HL-60/S4 treated with phorbol 12-myristate 13-acetate at 8.2 ng/mL for 4 days and 3 days (cell line): Measurements from ENCODE around the gene DNAJC15.
"Not testable (repeated sequence)": the region's sequence is repeated elsewhere in the genome, so short reads cannot be mapped to it uniquely, and the experiment has no call there.

ENCODE experiments used
- in situ Hi-C: fragments of 300-500 bp; cut with MboI; formaldehyde crosslinking; loops from 2 replicates; pipeline ENCODE4 v1.15.0; 2022; ENCODE audit warnings: low sequenced_read_pairs

Gene DNAJC15

DNA sequence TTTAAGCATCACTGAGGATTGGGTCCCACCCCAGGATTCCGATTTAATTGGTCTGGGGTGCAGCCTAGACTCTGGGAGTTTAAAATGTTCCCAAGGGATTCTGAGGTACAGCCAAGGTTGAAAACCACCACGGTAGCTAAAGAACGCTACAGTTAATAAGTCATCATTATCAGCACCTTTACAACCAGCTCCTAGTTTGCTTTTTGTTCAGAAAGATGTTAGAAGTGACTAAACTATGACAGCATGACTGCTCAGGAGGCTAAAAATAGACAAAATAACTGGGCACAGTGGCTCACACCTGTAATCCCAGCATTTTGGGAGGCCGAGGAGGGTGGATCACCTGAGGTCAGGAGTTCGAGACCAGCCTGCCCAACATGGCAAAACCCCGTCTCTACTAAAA lies 19.7 kb upstream of the DNAJC15 start:
- in situ Hi-C loops, result no loop called here

DNA sequence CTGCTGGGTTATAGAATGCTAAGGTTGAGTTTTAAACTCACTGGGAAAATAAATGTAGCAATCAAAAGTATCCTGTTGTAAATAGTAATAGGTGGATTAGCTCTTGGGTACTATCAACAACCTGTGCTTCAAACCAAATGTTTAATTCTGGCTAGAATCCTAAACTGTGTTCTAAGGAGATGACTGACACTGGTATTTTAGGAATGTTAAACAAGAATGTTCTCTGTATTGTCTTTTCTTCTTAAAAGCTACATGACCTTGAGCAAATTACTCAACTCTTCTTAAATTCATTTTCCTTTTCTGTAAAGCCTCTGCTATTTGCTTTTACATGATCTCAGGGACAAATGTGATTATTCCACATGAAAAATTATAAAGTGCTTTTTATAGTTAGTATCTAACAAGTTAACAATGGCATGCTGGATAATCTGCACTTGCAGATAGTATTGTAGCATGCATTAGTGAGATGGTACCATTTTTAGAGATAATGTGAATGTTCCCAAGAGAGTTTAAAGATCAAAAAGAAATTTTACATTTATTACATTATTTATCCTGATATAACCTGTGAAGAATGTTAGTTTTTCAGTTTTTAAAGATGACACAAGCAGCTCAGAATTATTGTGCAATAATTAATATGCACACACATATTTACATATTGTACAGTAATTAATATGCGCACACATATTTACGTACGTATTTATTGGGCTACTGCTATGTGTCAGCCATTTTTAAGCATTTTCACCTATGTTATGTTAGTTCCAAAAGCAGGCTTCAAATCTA lies 17.7 kb upstream of the DNAJC15 start:
- in situ Hi-C loops, result no loop called here

DNA sequence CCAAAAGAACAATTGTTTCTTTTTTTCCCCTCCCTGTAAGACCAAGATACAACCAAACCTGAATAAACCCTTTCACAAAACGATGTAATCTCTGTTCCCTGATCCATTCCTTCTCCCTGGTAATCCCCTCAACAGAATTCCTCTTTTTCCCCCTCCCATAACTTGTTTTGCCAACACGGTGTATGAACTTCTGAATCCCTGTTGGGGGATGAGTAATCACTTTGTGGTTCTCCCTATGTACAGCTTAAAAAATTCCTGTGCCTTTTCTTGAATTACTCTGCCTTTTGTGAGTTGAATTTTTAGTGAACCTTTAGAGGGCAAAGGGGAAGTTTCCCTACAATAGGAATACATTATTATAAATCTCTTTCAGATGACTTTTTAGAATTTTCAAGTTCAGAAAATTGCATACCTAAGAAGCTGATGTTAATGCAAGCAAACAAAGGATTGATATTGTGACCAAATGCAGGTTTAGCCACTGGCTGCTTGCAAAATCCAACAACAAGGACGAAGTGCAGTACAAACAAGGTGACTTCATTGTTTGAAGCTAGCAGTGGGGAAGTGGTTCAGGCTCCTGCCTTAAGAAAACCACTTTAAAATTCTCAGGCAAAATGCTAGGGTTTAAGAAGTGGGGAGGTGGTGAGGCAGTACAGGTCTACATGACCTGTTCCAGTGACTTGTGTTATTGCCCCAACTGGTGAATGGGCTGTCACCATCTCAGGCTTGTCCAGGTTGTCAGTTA lies 16.3 kb upstream of the DNAJC15 start:
- in situ Hi-C loops, result no loop called here

DNA sequence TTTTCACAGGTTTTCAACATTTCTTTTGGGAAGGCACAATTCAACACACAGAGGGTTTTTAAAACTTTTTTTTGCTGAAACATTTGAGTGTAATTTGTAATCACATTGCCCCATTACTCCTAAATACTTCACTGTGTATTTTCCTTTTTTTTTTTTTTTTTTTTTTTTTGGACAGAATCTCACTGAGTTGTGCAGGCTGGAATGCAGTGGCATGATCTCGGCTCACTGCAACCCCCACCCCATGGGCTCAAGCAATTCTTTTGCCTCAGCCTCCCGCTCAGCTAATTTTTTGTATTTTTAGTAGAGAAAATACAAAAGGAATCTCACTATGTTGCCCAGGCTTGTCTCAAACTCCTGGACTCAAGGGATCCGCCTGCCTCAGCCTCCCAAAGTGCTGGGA lies 14.8 kb upstream of the DNAJC15 start:
- in situ Hi-C loops, result no loop called here

DNA sequence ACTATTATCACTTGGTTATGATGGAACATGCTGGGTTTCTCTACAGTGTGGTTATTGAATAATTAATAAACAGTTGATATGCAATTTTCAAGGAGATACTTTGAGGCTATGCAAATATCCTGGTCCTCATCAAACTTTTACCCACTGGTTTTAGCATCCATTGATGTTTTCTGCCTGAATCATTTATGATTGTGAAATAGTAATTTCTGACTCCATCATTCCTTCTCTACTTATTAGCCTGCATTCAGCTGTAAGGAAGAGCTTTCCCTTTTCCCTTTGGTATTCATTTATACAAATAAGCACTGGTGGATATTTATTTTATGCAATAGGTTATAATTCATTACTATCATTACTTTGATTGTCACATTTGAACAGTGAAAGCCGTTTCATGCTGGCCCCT lies 13.9 kb upstream of the DNAJC15 start:
- in situ Hi-C loops, result no loop called here

DNA sequence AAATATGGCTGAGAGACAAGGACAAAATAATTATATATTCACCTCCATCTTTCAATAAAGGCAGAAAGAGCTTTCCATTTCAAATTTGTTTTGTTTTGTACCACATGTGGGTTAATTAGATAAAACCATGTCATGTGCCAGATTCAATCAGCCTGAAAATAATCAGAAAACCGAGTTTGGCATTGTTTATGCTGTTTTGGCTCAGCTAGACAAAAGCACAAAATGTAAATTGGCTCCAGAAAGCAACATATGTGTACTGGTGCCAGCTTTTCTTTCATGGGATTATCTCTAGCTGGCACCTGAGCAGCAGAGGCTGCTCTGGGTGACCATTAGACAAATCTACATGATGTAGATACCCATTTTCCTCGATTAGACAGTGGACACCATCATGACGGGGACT lies 9.2 kb upstream of the DNAJC15 start:
- in situ Hi-C loops, result no loop called here

DNA sequence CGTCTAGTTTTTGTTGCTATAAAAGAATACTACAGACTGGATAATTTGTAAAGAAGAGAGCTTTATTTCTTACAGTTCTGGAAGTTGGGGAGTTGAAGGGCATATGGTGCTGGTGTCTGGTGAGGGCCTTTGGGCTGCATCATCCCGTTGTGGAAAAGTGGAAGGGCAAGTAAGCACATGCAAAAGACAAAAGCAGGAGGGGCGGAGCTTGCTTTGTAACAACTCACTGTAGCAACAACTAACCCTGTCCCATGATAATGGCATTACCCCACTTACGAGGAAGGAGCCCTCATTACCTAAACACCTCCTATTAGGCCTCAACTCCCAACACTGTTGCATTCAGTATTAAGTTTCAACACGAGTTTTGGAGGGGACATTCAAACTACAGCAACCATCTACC lies 7.2 kb upstream of the DNAJC15 start:
- in situ Hi-C loops, result no loop called here

DNA sequence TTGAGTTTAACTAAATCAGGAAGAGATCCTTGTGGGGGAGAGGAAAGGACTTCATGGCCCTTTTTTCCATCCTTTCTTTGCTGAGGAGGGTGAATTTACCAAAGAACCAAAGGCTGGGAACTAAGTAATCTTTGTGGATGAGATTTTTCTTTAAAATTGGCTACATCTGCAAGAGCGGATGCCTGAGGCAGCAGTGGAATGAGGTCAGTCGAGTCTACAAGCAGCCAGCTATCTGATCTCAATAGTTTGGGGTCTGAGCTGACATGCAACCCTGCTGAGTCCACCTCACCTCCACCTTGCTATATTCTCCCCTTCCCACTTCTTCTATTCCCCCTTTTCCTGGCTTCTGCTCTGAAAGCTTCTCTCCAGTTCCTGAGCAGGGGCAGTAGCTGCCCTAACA lies 3.6 kb upstream of the DNAJC15 start:
- in situ Hi-C loops, result no loop called here

DNA sequence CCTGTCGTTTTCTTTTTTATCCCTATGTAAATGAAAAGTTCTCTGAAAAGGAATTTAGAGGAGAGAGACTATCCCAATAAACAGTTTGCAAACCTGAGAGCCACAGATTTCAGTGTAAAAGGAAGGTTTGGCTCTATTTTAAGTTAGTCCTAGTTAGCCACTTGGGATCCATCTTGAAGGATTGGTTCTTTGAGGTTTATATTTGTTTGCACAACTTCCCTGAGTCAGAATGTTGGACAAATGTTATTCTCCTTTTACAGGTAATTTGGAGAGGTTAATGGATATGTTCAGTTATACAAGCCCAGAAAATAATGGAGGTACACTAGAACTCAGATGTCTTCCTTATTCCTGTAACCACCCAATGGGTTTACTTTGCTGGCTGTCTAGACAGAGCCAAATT lies 2.6 kb upstream of the DNAJC15 start:
- in situ Hi-C loops, result no loop called here

DNA sequence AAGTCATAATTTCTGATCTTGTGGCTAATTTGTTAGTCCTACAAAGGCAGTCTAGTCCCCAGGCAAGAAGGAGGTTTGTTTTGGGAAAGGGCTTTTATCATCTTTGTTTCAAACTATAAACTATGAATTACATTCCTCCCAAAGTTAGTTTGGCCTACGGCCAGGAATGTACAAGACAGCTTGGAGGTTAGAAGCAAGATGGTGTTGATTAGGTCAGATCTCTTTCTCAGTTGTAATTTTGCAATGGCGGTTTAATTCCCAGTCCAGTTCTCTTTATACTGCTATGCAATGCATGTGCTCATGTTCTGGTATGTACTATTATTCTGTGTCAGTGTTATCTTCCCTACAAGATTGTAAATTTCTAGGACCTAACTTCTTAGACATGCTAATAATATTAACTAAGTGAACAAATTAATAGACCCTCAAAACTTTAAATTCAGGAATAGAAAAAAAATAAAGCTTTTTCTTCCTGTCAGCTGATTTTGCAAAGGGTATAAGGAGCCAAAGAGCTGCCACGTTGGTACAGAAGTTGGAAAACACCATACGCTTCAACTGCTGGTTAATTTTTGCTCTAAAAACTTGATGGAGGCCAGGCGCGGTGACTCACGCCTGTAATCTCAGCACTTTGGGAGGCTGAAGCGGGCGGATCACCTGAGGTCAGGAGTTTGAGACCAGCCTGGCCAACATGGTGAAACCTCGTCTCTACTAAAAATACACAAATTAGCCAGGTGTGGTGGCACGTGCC lies 1.3 kb upstream of the DNAJC15 start:
- in situ Hi-C loops, result no loop called here

DNA sequence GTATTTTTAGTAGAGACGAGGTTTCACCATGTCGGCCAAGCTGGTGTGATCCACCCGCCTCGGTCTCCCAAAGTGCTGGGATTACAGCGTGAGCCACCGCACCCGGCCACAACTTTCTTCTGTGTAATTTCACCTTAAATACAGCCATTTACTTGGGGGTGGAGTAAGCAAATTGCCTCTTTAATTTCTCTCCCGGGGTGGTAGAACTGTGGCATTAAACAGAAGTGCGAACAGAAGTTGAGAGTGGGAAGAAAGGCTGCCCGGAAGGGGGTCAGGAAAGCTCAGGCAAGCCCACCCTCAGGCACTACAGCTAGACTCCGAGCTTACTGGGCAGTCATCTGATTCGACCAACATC lies 475 bp upstream of the DNAJC15 start:
- in situ Hi-C loops, result no loop called here

DNA sequence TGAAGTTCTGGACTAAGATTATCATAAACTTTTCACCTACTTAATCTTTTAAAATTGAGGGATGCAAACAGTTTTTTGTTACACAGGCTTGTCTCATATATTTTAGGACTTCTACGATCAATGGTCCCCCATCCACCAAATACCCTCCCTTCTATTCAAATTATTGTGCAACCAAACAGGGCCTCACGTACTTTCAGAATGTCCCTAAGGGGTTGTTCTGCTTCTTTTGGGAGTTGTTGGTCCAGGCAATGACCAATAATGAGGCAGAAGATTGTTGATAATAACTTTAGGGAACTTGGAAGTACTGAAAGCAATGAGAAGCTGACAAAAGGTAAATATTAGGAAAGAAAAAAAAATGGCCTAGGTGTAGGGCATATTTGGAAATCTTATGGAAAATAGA lies 2.9 kb downstream of the DNAJC15 start:
- in situ Hi-C loops, result no loop called here

DNA sequence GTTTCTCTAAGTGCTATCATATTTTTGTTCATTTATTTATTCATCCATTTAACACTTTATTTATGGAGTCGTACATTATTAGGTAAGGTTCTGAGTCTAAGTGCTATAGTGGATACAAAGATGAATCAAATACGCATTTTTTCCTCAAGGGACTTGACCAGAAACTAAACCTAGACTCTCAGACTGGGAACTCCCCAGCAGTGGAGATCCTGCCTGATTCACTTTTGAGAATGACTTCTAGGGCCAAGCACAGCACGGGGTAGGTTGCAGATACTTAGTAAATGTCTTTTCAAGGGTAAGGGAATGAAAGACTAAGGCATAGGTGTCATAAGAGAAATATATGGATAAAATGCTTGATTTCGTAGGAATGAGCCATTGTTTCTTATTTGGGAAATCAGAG lies 7.2 kb downstream of the DNAJC15 start:
- in situ Hi-C loops, result no loop called here

DNA sequence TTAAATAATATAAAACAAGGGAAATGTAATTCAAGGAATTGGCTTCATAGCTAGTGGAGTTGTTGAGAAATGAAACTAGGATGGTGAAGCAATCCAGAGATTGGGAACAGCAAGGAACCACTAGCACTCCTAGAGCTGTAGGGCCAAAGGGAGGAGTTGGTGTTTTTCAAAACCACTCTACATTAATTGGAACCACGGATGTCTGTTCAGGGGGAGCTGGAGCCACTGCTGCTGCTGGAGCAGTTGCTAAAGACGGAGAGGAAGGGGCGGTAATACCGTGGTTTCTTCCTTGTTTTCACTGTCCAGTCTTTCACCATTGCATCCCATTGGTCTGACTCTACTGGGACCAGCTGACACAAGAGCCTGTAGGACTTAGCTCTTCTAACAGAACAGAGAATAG lies 8.5 kb downstream of the DNAJC15 start:
- in situ Hi-C loops, result no loop called here

DNA sequence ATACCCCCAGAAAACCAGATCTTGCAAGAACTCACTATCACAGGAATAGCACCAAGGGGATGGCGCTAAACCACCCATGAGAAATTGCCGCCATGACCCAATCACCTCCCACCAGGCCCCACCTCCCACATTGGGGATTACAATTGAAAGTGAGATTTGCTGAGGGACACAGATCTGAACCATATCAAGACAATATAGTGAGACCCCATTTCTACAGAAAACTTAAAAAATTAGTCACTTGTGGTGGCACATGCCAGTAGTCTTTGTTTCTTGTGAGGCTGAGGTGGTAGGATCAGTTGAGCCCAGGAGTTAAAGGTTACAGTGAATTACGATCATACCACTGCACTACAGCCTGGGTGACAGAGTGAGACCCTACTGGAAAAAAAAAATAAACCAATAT lies 9.7 kb downstream of the DNAJC15 start:
- in situ Hi-C loops, result no loop called here

DNA sequence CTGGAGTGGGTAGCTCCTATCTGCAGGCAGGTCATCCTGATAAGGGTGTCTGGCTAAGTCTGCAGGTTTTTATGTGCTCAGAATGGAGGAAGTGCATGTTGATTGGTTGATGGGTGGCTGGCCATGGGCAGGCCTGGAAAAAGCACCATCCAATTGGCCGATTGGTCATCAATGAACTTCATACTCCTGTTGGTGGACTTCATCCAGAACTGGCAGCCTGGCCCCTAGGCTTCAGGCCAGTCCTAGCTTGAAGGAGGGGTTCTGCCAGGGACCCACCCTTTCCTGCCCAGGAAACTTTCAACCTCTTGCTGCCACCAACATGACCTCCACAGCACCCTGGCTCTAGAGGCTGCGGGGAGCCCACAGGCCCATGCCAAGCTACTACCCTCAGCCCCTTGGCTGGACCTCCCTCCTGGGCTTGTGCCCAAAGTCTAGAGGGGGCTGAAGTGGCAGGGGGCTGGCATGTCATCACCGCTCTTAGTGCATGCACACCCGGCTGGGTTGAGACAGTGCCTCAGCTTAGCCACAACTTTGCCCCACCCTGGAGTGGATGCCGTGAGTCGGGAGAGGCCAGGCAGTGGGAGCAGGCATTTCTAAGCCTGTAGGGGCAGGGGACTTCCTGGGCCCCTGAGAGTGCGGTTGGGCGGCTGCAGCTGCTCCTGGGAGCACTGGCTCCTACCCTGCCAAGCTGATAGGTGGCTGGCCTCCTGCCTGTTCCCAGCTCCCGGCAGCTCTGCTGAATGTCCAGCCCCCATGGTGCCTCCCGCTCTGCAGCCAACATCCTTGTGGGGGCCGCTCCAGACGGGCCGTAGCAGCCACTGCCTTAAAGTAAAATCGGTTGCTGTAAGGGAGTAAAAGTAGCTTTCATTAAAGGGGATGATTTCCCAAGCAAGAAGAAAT lies 13.2 kb downstream of the DNAJC15 start:
- in situ Hi-C loops, result no loop called here

DNA sequence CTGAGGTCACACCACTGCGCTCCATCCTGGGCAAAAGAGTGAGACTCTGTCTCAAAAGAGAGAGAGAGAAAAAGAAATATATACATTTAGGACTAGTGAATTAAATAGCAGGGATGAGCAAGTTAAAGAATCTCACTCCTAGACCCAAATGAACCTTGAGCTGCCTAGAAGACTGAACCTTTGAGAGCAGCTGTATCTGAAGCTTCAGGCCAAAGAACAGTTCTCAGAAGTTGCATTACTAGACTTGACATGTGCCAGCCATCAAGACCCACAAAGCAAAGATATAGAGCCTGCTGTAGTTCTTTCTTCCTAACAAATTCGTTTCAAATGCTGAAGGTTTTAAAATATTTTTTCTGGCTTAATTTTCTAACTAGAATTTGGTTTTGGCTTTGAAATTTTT lies 16.6 kb downstream of the DNAJC15 start:
- in situ Hi-C loops, result no loop called here

DNA sequence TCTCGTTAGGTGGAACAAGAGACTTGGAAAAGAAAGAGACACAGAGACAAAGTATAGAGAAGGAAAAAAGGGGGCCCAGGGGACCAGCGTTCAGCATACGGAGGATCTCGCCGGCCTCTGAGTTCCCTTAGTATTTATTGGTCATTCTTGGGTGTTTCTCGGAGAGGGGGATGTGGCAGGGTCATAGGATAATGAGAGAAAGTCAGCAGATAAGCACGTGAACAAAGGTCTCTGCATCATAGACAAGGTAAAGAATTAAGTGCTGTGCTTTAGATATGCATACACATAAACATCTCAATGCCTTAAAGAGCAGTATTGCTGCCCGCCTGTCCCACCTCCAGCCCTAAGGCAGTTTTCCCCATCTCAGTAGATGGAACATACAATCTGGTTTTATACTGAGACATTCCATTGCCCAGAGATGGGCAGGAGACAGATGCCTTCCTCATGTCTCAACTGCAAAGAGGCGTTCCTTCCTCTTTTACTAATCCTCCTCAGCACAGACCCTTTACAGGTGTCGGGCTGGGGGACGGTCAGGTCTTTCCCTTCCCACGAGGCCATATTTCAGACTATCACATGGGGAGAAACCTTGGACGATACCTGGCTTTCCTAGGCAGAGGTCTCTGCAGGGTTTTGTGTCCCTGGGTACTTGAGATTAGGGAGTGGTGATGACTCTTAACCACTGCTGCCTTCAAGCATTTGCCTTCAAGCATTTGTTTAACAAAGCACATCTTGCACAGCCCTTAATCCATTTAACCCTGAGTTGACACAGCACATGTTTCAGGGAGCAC lies 17.4 kb downstream of the DNAJC15 start:
- in situ Hi-C loops, result not testable (repeated sequence)

DNA sequence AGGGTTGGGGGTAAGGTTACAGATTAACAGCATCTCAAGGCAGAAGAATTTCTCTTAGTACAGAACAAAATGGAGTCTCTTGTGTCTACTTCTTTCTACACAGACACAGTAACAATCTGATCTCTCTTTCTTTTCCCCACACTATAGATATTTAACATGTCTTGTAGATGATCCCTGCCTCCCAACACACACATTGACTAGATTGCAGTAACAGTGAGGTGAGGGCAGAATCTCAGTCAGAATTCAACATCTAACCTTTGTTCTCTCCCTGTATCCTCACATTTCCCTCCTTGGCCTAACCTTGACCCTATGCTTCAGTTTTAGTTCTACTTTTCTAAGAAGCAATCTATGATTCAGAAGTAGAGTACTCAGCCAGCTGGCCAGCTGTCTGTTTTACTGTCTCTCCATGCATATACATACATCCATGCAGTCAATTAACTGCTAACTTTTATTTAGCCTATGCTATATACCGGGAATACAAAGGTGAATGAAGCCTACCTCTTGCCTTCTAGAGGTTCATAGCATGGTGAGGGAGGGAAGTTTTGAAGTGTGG lies 18.1 kb downstream of the DNAJC15 start:
- in situ Hi-C loops, result no loop called here

DNA sequence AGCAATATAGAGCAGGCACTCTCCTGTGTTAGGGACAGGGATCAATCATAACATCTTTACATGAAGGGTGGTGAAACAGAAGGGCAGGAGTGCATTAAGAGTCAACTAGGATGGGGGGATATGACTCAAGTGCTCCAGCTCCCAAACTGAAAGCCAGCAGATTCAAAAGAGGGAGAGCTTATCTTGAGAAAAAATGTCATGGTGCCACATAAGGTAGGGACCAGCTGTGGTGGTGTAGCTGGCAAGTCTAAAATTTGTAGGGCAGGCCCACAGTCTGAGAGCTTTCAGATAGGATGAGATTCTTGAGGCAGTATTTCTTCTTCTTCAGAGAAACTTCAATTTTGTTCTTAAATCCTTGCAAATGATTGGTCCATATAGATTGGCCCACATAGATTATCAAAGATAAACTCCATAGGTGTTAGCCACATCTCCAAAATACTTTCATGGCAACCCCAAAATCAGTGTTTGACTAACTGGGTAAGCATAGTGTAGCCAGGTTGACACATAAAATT lies 19.1 kb downstream of the DNAJC15 start:
- in situ Hi-C loops, result no loop called here
